CD14-positive monocyte (primary cell): ENCODE results near the gene FOXP1. TPM values are rescaled to one million over a fixed set of nuclear protein-coding genes. Genes with fewer than 3 reads are reported as not detected.

ENCODE experiments used
- DNase-seq, 3 donors: peaks; one replicate each; pipeline ENCODE4 v3.0.0-alpha.2; 2011 to 2022
- H2AFZ ChIP-seq: 2 replicates; pipeline ENCODE4 v1.6.0; 2012; ENCODE audit warnings: mild to moderate bottlenecking, low read depth, low read length, inconsistent platforms; ENCODE audit not compliant: insufficient read depth, poor library complexity, severe bottlenecking
- H3K27ac ChIP-seq, 2 donors: 1 replicate in 1 of 2; 2 replicates in 1 of 2; pipeline ENCODE4 v1.5.1; 2012 to 2013; ENCODE audit warnings: low read length in 2 of 2, control low read depth in 1 of 2, inconsistent platforms in 1 of 2, low read depth in 1 of 2, mild to moderate bottlenecking in 1 of 2
- H3K27me3 ChIP-seq, 2 donors: one replicate each; pipeline versions ENCODE4 v1.6.0 to v1.6.1; 2011 to 2013; ENCODE audit warnings: low read length in 2 of 2; ENCODE audit not compliant: control insufficient read depth in 2 of 2, insufficient read depth in 2 of 2
- H3K36me3 ChIP-seq, 2 donors: replicated peaks in 1 of 2; 1 replicate in 1 of 2; 2 replicates in 1 of 2; pipeline versions ENCODE4 v1.5.1 to v1.6.1; 2012 to 2013; ENCODE audit warnings: low read length in 2 of 2, control low read depth in 1 of 2, inconsistent platforms in 1 of 2, mild to moderate bottlenecking in 1 of 2; ENCODE audit not compliant: insufficient read depth in 2 of 2, control insufficient read depth in 1 of 2
- H3K4me1 ChIP-seq, 2 donors: 1 replicate in 1 of 2; 2 replicates in 1 of 2; pipeline versions ENCODE4 v1.5.1 to v1.6.1; 2012 to 2013; ENCODE audit warnings: low read length in 2 of 2, control low read depth in 1 of 2, inconsistent platforms in 1 of 2, mild to moderate bottlenecking in 1 of 2, moderate library complexity in 1 of 2; ENCODE audit not compliant: insufficient read depth in 2 of 2, control insufficient read depth in 1 of 2
- H3K4me2 ChIP-seq: replicated peaks from 2 replicates; pipeline ENCODE3; 2012; ENCODE audit warnings: low read length, moderate library complexity, mild to moderate bottlenecking; ENCODE audit not compliant: poor library complexity, severe bottlenecking; ENCODE audit errors: extremely low read depth
- H3K4me3 ChIP-seq, 3 experiments: fragments of 200-600 bp in 1 of 3; sonication (generic) in 1 of 3; replicated peaks in 1 of 3; 1 replicate in 2 of 3; 2 replicates in 1 of 3; pipeline ENCODE4 v1.5.1; 2011 to 2013; ENCODE audit warnings: low read length in 3 of 3, mild to moderate bottlenecking in 3 of 3, control low read depth in 2 of 3, low read depth in 2 of 3, inconsistent platforms in 1 of 3, moderate library complexity in 1 of 3
- H3K79me2 ChIP-seq: 2 replicates; pipeline ENCODE4 v1.6.0; 2012; ENCODE audit warnings: mild to moderate bottlenecking, control low read depth, inconsistent platforms, low read length, moderate library complexity; ENCODE audit not compliant: insufficient read depth
- H3K9ac ChIP-seq: 2 replicates; pipeline ENCODE4 v1.6.0; 2017; ENCODE audit warnings: low read length, mild to moderate bottlenecking; ENCODE audit not compliant: insufficient read depth, poor library complexity, severe bottlenecking
- H3K9me3 ChIP-seq, 2 donors: replicated peaks in 1 of 2; 1 replicate in 1 of 2; 2 replicates in 1 of 2; pipeline versions ENCODE4 v1.5.1 to v1.6.1; 2012 to 2013; ENCODE audit warnings: low read length in 2 of 2, control low read depth in 1 of 2; ENCODE audit not compliant: control insufficient read depth in 1 of 2, insufficient read depth in 1 of 2
- H4K20me1 ChIP-seq: 2 replicates; pipeline ENCODE4 v1.6.0; 2012; ENCODE audit warnings: mild to moderate bottlenecking, low read length, control low read depth, moderate library complexity; ENCODE audit not compliant: insufficient read depth
- H3K27ac Mint-ChIP-seq, 7 donors: one replicate each; pipeline ENCODE4 v1.8.0; 2020; ENCODE audit warnings: mild to moderate bottlenecking in 7 of 7, mixed read lengths in 7 of 7, moderate library complexity in 6 of 7, inconsistent platforms in 2 of 7
- H3K27me3 Mint-ChIP-seq, 3 donors: one replicate each; pipeline ENCODE4 v1.8.0; 2021 to 2022; ENCODE audit warnings: low read depth in 3 of 3, mild to moderate bottlenecking in 3 of 3, mixed read lengths in 3 of 3, moderate library complexity in 3 of 3, inconsistent platforms in 1 of 3
- H3K36me3 Mint-ChIP-seq, 2 donors: one replicate each; pipeline ENCODE4 v1.8.0; 2020; ENCODE audit warnings: mixed read lengths in 2 of 2, inconsistent platforms in 1 of 2, mild to moderate bottlenecking in 1 of 2
- H3K4me1 Mint-ChIP-seq: one replicate; pipeline ENCODE4 v1.8.0; 2020; ENCODE audit warnings: mild to moderate bottlenecking, mixed read lengths
- H3K4me3 Mint-ChIP-seq, 2 donors: one replicate each; pipeline ENCODE4 v1.8.0; 2020; ENCODE audit warnings: mild to moderate bottlenecking in 2 of 2, mixed read lengths in 2 of 2, moderate library complexity in 1 of 2
- H3K9me3 Mint-ChIP-seq, 7 donors: one replicate each; pipeline ENCODE4 v1.8.0; 2020 to 2022; ENCODE audit warnings: mixed read lengths in 7 of 7, mild to moderate bottlenecking in 6 of 7, moderate library complexity in 6 of 7, inconsistent platforms in 2 of 7
- WGBS: methylation state at CpG from one replicate; pipeline ENCODE4 v1.1.5; 2013; ENCODE audit warnings: missing lambda C conversion rate; ENCODE audit not compliant: insufficient coverage; 5-methylcytosine and 5-hydroxymethylcytosine counted together
- intact Hi-C, 2 donors: fragments of 100-400 bp; cut with micrococcal nuclease; formaldehyde crosslinking; loops; one replicate each; pipeline versions ENCODE4 v1.15.0 to v1.15.1; 2023
- polyA plus RNA-seq, 3 donors: library from polyadenylated mRNA; depleted of rRNA in 1 of 3; unstranded in 2 of 3; stranded (reverse) in 1 of 3; fragments of 300-500 nt in 2 of 3; fragments of >200 nt in 1 of 3; fragmentation: Illumina TruSeq in 2 of 3; gene quantifications; 1 replicate in 2 of 3; 2 replicates in 1 of 3; pipeline ENCODE4 v1.2.3, GENCODE V29; 2012 to 2021
- TF ChIP-seq, protein P1 (sequence below): fragments of 200-600 bp; IDR thresholded peaks from one replicate; pipeline ENCODE4 v1.8.0; 2022; ENCODE audit warnings: antibody characterized with exemption, mild to moderate bottlenecking

Gene FOXP1
- polyA plus RNA-seq, 3 donors = 25.7 to 42.6 (median 27.8) TPM

DNA sequence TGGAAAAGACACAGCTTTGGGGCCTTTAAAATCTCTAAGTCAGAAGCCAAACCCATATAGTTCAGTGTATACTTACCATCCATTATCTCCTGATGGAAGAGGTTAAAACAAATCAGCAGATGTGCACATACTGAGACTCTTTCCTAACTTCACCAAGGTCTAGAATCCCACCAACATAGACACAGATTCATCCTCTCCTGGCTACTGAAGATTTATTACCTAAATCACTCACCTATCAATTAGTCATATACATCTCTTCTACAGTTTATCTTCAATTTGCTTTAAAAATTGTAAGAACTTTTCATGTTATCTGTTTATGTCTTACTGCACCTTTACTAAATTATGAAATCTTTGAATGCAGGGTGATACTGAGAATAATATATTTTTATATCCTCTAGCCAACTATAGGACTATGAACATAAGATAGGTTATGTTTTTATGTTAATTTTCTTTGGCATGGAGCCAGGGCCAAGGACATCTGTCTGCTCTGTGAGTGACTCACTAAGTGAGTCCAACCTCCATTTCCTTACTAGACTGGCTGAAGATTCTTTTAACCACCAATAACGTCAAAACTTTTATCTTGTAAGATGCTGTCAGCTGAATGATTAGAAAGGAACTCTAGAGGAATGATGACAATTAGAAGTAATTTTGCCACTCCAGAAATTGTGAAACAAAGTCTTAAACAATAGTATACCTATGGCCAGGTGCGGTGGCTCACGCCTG lies 397.6 kb downstream of the FOXP1 start:
- Histone ChIP-seq H3K27ac (no peak overlapping the region), H4K20me1 (peaks cover 11% of the 10 kb centered on the region), H3K9ac (no peak overlapping the region), H3K4me1 (peaks cover 2% of the 10 kb centered on the region in 2 donors), H3K4me3 (no peak overlapping the region), H2AFZ (no peak overlapping the region), H3K9me3 (no peaks in the 10 kb centered on the region), H3K36me3 (peaks cover 2 to 34% of the 10 kb centered on the region in 2 donors), H3K27me3 (no peaks in the 10 kb centered on the region), H3K79me2 (no peaks in the 10 kb centered on the region), H3K4me2 (no peak overlapping the region)
- peaks cover 18 to 26% of the 10 kb centered on the region in 2 donors for H3K36me3 Mint-ChIP-seq
- H3K27me3 Mint-ChIP-seq = peaks cover 0 to 2% (median 0%) of the 10 kb centered on the region in 3 donors
- peak overlapping the region in 1 of 7 donors; percentile 61 for H3K27ac Mint-ChIP-seq
- peak in 2 of 3 donors; percentile 5 to 25 for DNase-seq
- intact Hi-C loops = no loop called here
- no peak overlapping the region for H3K4me3 Mint-ChIP-seq
- TF ChIP-seq, protein P1, sequence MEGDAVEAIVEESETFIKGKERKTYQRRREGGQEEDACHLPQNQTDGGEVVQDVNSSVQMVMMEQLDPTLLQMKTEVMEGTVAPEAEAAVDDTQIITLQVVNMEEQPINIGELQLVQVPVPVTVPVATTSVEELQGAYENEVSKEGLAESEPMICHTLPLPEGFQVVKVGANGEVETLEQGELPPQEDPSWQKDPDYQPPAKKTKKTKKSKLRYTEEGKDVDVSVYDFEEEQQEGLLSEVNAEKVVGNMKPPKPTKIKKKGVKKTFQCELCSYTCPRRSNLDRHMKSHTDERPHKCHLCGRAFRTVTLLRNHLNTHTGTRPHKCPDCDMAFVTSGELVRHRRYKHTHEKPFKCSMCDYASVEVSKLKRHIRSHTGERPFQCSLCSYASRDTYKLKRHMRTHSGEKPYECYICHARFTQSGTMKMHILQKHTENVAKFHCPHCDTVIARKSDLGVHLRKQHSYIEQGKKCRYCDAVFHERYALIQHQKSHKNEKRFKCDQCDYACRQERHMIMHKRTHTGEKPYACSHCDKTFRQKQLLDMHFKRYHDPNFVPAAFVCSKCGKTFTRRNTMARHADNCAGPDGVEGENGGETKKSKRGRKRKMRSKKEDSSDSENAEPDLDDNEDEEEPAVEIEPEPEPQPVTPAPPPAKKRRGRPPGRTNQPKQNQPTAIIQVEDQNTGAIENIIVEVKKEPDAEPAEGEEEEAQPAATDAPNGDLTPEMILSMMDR = no peak
- peaks cover 6% of the 10 kb centered on the region for H3K4me1 Mint-ChIP-seq
- no CpG with 5 or more reads among the region's 3 CpGs for WGBS
- no peaks in the 10 kb centered on the region for H3K9me3 Mint-ChIP-seq

- H3K36me3 Mint-ChIP-seq = peaks cover 21 to 30% of the 10 kb centered on the region in 2 donors
- 100% methylated on average over 1 of the region's 1 CpG for WGBS
- Histone ChIP-seq H3K4me2 (no peak overlapping the region), H3K4me1 (peaks cover 9% of the 10 kb centered on the region in 2 donors), H4K20me1 (peaks cover 22% of the 10 kb centered on the region), H3K79me2 (no peaks in the 10 kb centered on the region), H2AFZ (no peak overlapping the region), H3K4me3 (no peak overlapping the region), H3K27me3 (no peaks in the 10 kb centered on the region), H3K9me3 (no peaks in the 10 kb centered on the region), H3K27ac (no peak overlapping the region), H3K9ac (no peak overlapping the region), H3K36me3 (peaks cover 2 to 33% of the 10 kb centered on the region in 2 donors)
- DNase-seq = no peak
- H3K27me3 Mint-ChIP-seq = peaks cover 0 to 2% (median under 1%) of the 10 kb centered on the region in 3 donors
- no peak overlapping the region for H3K4me3 Mint-ChIP-seq
- H3K4me1 Mint-ChIP-seq = peaks cover 9% of the 10 kb centered on the region
- TF ChIP-seq, protein P1 = no peak
- intact Hi-C loops = no loop called here
- H3K9me3 Mint-ChIP-seq = no peaks in the 10 kb centered on the region
- peak overlapping the region in 2 of 7 donors; percentile 5 to 10 for H3K27ac Mint-ChIP-seq
Measured at GRCh38 chr3:71184252-71184651, 399.3 kb downstream of the FOXP1 start.
